Stimulated activated CD4-positive, alpha-beta T cell treated with anti-CD3 and anti-CD28 coated beads, Interleukin-1b, Interleukin-23, amount 100 ng/mL, for 4 hours (primary cell): ENCODE measurements around the gene NUP37.
A peak's percentile ranks its signal among the peaks of the same experiment; 100 is the strongest.
"Not testable (repeated sequence)": the region's sequence is repeated elsewhere in the genome, so short reads cannot be mapped to it uniquely, and the experiment has no call there.

Source experiments
- DNase-seq, 2 donors: peaks; one replicate each; pipeline ENCODE4 v3.0.0-alpha.2; 2020; ENCODE audit warnings: low read depth in 2 of 2

NUP37 gene, protein sequence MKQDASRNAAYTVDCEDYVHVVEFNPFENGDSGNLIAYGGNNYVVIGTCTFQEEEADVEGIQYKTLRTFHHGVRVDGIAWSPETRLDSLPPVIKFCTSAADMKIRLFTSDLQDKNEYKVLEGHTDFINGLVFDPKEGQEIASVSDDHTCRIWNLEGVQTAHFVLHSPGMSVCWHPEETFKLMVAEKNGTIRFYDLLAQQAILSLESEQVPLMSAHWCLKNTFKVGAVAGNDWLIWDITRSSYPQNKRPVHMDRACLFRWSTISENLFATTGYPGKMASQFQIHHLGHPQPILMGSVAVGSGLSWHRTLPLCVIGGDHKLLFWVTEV

GRCh38 chr12:102119674-102120563, at the start of gene NUP37, which contains the start of gene PARPBP:
NUP37 (minus strand) TSS chr12:102120114; CDS start chr12:102118518, 1,596 bp downstream.
PARPBP (plus strand) TSS chr12:102120183; CDS start chr12:102123889, 3,706 bp downstream.
- DNase-seq = peak; percentile 83 to 85

- DNase-seq = no peak
These were observed 48.1 kb upstream of the NUP37 start for GRCh38 chr12:102167821-102168604.

DNA sequence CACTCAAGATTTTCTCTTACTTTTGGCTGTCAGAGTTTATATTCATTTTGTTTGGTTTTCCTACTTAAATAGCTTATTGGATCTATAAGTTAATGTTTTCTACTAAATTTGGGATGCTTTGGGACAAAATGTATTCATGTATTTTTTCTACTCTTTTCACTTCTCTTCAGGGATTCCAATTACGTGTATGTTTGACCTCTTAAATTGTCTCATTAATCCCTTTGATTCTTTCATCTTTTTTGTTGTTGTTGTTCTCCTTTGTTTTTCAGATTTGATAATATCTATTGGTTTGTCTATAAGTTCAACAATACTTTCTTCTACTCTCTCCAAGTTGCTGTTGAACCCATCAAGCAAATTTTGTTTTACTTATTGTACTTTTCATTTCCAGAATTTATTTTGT, 43.5 kb upstream of the NUP37 start:
- DNase-seq = no peak

GRCh38 chr12:102155206-102155605, 35.3 kb upstream of the NUP37 start:
- not testable (repeated sequence) for DNase-seq

GRCh38 chr12:102147062-102147587, 27.2 kb upstream of the NUP37 start:
- not testable (repeated sequence) for DNase-seq

DNA sequence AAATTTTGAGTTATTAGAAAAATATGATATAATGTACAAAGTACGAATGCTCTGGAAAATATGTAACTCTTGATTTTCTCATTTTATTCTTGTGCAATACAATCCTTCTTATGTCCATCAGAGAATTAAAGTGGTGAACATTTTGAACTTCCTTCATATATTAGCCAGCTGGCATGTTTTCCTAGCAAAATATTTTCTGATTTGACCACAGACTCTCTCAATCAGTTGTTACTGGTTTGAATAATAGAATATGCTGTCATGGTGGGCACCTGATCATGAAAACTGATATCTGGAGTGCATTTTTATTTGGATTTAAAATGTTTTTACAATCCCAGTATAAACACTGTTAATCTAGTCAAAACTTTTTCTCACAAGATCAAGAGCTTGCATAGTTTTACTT, 24.3 kb upstream of the NUP37 start:
- DNase-seq = no peak

DNA sequence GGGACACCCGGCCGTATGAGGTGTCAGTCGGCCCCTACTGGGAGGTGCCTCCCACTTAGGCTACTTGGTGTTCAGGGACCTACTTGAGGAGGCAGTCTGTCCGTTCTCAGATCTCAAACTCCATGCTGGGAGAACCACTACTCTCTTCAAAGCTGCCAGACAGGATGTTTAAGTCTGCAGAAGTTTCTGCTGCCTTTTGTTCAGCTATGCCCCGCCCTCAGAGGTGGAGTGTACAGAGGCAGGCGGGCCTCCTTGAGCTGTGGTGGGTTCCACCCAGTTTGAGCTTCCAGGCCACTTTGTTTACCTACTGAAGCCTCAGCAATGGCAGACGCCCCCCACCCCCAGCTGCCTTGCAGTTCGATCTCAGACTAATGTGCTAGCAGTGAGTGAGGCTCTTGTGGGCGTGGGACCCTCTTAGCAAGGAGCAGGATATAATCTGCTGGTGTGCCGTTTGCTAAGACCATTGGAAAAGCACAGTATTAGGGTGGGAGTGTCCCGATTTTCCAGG, 23.0 kb upstream of the NUP37 start:
- not testable (repeated sequence) for DNase-seq

GRCh38 chr12:102137619-102138018, 17.7 kb upstream of the NUP37 start:
- DNase-seq = not testable (repeated sequence)

DNA sequence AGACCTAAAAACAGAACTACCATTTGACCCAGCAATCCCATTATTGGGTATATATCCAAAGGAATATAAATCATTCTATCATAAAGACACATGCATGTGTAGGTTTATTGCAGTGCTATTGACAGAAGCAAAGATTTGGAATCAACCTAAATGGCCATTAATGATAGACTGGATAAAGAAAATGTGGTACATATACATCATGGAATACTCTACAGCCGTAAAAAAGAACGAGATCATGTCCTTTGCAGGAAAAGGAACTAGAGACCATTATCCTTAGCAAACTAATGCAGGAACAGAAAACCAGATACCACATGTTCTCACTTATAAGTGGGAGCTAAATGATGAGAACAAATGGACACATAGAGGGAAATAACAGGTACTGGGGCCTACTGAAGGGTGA, 11.5 kb upstream of the NUP37 start:
- DNase-seq = not testable (repeated sequence)

DNA sequence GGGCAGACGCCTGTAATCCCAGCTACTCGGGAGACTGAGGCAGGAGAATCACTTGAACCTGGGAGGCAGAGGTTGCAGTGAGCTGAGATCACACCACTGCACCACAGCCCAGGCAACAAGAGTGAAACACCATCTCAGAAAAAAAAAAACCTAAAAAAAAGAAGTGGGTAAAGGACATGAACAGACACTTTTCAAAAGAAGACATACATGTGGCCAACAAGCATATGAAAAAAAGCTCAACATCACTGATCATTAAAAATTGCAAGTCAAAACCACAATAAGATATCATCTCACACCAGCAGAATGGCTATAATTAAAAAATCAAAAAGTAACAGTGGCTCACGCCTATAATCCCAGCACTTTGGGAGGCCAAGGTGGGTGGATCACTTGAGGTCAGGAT, 10.8 kb upstream of the NUP37 start:
- DNase-seq = not testable (repeated sequence)

DNA sequence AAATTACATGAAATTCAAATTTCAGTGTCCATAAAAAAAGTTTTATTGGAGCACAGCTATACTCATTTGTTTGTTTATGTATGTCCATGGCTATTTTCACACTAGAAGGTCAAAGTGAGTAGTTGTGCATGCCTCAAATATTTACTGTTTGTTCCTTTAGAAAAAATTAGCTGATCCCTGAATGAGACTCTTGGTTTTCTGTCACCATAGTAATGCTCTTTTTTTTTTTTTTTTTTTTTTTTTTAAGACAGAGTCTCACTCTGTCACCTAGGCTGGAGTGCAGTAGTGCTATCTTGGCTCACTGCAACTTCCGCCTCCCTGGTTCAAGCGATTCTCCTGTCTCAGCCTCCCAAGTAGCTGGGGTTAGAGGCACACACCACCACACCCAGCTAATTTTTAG, 1.4 kb upstream of the NUP37 start:
- DNase-seq = not testable (repeated sequence)

DNA sequence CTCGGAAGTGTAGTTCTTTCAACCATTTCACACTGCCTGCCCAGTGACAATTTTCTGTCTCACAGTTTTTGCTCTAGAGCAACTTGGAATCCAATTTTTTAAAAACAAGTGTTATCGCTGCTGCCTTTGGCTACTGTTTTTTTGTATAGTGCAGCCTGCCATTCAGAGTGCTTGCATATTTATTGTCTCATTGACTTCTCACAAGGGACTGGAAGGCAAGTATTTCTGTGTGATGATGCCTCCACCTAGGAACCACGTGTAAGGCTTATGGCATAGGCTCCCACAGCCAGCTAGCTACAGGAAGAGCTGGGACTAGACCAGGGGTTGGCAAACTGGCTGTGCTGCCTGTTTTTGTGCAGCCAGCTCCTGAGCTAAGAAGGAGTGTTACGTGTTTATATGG, 972 bp upstream of the NUP37 start:
- DNase-seq = no peak

DNA sequence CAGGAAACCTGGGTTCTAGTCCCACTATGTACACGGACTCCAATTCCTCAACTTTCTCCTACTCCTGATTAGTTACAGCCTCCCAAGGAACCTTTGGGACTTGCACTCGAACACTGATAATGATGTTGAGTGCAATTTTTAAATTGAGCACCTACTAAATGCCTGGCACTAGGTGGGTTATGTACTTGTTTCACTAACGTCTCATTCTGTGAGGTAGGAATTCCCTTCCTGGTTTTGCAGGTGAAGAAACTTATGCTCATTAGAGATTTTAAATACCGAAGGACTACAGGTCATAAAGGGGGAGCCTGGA, 605 bp upstream of the NUP37 start:
- DNase-seq = no peak

DNA sequence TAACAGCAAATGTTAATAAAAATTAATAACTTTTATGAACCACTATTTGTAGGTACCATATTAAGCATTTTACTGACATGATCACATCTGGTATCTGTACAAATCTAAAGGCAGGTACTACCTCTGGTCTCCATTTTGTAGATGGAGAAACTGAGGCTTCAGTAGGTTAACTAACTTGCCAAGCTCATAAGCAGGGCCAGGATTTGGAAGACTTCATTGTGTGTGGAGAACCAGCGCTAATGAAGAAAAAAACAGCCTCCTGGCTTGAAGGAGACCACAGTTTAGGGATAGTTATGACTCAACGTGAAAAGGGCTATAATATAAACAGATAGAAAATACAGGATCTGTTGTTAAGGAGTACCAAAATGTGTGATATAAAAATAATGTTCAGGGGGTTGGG, 1.0 kb downstream of the NUP37 start:
- DNase-seq = no peak

- DNase-seq = no peak
These were observed 3.5 kb downstream of the NUP37 start for GRCh38 chr12:102116392-102116791.

GRCh38 chr12:102114212-102114611, 5.7 kb downstream of the NUP37 start:
- no peak for DNase-seq

DNA sequence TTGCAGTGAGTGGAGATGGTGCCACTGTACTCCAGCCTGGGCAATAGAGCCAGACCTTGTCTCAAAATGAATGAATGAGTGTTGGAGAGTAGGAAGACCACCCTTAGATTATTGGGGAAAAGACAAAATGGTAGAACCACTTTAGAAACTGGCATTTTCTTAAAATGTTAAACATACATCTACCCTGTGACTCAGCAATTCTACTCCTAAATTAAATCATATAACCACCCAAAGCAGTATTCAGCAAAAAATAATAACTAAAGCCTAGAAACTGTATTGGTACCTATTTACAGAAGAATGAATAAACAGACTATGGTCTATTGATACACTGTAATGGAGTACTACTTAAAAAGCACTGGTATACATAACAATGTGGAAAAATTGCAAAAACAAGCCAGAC, 9.1 kb downstream of the NUP37 start:
- no peak for DNase-seq

DNA sequence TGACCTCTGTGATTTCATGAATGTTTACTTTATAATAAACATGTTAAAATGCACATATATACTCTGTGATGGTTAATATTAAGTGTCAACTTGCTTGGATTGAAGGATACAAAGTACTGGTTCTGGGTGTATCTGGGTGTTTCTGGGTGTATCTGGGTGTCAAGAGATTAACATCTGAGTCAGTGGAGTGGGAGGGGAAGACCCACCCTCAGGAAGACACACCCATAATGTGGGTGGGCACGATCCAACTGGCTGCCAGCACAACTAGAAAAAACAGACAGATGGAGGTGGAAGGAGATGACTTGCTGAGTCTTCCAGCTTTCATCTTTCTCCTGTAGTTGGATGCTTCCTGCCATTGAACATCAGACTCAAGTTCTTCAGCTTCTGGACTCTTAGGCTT, 11.9 kb downstream of the NUP37 start:
- DNase-seq = no peak

GRCh38 chr12:102106905-102107304, 13.0 kb downstream of the NUP37 start:
- no peak for DNase-seq

DNA sequence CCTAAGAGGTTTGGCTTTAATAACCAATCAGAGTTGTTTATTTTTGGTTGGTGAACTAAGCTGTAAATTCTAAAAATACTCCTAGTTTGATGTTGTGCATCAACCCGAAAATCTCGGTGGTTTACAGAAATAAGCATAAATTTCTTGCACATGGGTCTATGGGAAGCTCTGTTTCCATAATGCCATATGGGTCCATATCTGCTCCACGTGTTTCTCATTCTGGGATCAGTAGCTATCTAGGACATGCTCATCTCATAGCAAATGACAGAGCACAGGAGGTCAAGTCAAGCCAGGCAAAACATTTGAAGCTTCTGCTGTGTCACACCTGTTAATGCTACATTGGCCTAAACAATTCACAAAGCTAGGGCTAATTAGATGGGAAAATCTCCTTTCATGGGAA, 23.1 kb downstream of the NUP37 start:
- DNase-seq = no peak

- no peak for DNase-seq
These were observed 24.1 kb downstream of the NUP37 start for GRCh38 chr12:102095677-102096263.
